ENCODE results near the gene SNTN.
"Not testable (repeated sequence)": the region's sequence is repeated elsewhere in the genome, so short reads cannot be mapped to it uniquely, and the experiment has no call there.

SNTN gene

GRCh38 chr3:63652066-63652725, at the start of gene SNTN:
Gene SNTN (plus strand): TSS chr3:63652675. CDS start chr3:63652688, 13 bp downstream.
- no peak for DNase-seq

GRCh38 chr3:63607716-63608115, 44.8 kb upstream of the SNTN start:
- DNase-seq: no peak

GRCh38 chr3:63609408-63609807, 43.1 kb upstream of the SNTN start:
- no peak for DNase-seq

GRCh38 chr3:63609834-63610233, 42.6 kb upstream of the SNTN start:
- no peak for DNase-seq

- DNase-seq: no peak
These were observed 41.1 kb upstream of the SNTN start for GRCh38 chr3:63611382-63611781.

- no peak for DNase-seq
These were observed 38.9 kb upstream of the SNTN start for GRCh38 chr3:63613561-63613960.

GRCh38 chr3:63617391-63617790, 35.1 kb upstream of the SNTN start:
- DNase-seq: no peak

GRCh38 chr3:63624941-63625560, 27.4 kb upstream of the SNTN start:
- no peak for DNase-seq

- no peak for DNase-seq
These were observed 20.8 kb upstream of the SNTN start for GRCh38 chr3:63631670-63632069.

GRCh38 chr3:63635186-63635585, 17.3 kb upstream of the SNTN start:
- no peak for DNase-seq

GRCh38 chr3:63639806-63640205, 12.7 kb upstream of the SNTN start:
- DNase-seq: no peak

GRCh38 chr3:63642488-63642887, 10.0 kb upstream of the SNTN start:
- DNase-seq: no peak

GRCh38 chr3:63644212-63644797, 8.2 kb upstream of the SNTN start:
- DNase-seq: no peak

- not testable (repeated sequence) for DNase-seq
These were observed 7.3 kb upstream of the SNTN start for GRCh38 chr3:63644928-63645781.

- no peak for DNase-seq
These were observed 1.7 kb downstream of the SNTN start for GRCh38 chr3:63654211-63654610.

- DNase-seq: no peak
These were observed 2.5 kb downstream of the SNTN start for GRCh38 chr3:63654931-63655330.

GRCh38 chr3:63655519-63655918, 3.0 kb downstream of the SNTN start:
- no peak for DNase-seq

- no peak for DNase-seq
These were observed 4.3 kb downstream of the SNTN start for GRCh38 chr3:63656786-63657185.

- DNase-seq: no peak
These were observed 8.8 kb downstream of the SNTN start for GRCh38 chr3:63661242-63661641.

- DNase-seq: no peak
These were observed 9.5 kb downstream of the SNTN start for GRCh38 chr3:63662011-63662410.

- DNase-seq: no peak
These were observed 10.0 kb downstream of the SNTN start for GRCh38 chr3:63662500-63662899.

- no peak for DNase-seq
These were observed 18.1 kb downstream of the SNTN start for GRCh38 chr3:63670544-63670943.

- no peak for DNase-seq
These were observed 20.6 kb downstream of the SNTN start for GRCh38 chr3:63673111-63673510.

- no peak for DNase-seq
These were observed 22.1 kb downstream of the SNTN start for GRCh38 chr3:63674586-63674985.
